Measurements from ENCODE around the gene PHYH. TPM values are rescaled to one million over a fixed set of nuclear protein-coding genes. Genes with fewer than 3 reads are reported as not detected.

The PHYH gene
- 25.3 and 26.0 TPM in 2 replicates for total RNA-seq (ENCODE audit: low replicate concordance)

GRCh38 chr10:13299437-13300287 lies at the start of gene PHYH:
Gene PHYH (minus strand): TSS chr10:13300064. CDS start chr10:13300042, 22 bp downstream.
- DNase-seq (ENCODE audit: low read depth): peak; percentile 76
- H3K4me3 ChIP-seq (ENCODE audit: low read depth, low read length): peak within 1 kb of the TSS; percentile 77
- TF ChIP-seq CTCF (IDR thresholded peaks at IDR 0.05; ENCODE audit: insufficient read depth, low read length): no peak

GRCh38 chr10:13348216-13349017 lies 48.6 kb upstream of the PHYH start, which contains the start of gene SEPHS1:
Gene SEPHS1 (minus strand): TSS chr10:13348293. CDS start chr10:13344950, 3,343 bp downstream.
- H3K4me3 ChIP-seq (ENCODE audit: low read depth, low read length): peak within 1 kb of the TSS; percentile 78
- no peak for TF ChIP-seq CTCF (IDR thresholded peaks at IDR 0.05; ENCODE audit: insufficient read depth, low read length)
- peak; percentile 68 for DNase-seq (ENCODE audit: low read depth)

GRCh38 chr10:13347500-13348156 lies 47.8 kb upstream of the PHYH start:
- no peak for TF ChIP-seq CTCF (IDR thresholded peaks at IDR 0.05; ENCODE audit: insufficient read depth, low read length)
- peak overlapping the region; percentile 78 for H3K4me3 ChIP-seq (ENCODE audit: low read depth, low read length)
- peak; percentile 60 for DNase-seq (ENCODE audit: low read depth)

- no peak for TF ChIP-seq CTCF (IDR thresholded peaks at IDR 0.05; ENCODE audit: insufficient read depth, low read length)
- peak overlapping the region; percentile 78 for H3K4me3 ChIP-seq (ENCODE audit: low read depth, low read length)
- peak; percentile 22 for DNase-seq (ENCODE audit: low read depth)
These were observed 47.2 kb upstream of the PHYH start for GRCh38 chr10:13347043-13347499.

GRCh38 chr10:13346283-13347042 lies 46.6 kb upstream of the PHYH start:
- no peak for TF ChIP-seq CTCF (IDR thresholded peaks at IDR 0.05; ENCODE audit: insufficient read depth, low read length)
- DNase-seq (ENCODE audit: low read depth): peak; percentile 73
- peak overlapping the region; percentile 78 for H3K4me3 ChIP-seq (ENCODE audit: low read depth, low read length)
